ENCODE results near the gene SMIM45.

SMIM45 gene

DNA sequence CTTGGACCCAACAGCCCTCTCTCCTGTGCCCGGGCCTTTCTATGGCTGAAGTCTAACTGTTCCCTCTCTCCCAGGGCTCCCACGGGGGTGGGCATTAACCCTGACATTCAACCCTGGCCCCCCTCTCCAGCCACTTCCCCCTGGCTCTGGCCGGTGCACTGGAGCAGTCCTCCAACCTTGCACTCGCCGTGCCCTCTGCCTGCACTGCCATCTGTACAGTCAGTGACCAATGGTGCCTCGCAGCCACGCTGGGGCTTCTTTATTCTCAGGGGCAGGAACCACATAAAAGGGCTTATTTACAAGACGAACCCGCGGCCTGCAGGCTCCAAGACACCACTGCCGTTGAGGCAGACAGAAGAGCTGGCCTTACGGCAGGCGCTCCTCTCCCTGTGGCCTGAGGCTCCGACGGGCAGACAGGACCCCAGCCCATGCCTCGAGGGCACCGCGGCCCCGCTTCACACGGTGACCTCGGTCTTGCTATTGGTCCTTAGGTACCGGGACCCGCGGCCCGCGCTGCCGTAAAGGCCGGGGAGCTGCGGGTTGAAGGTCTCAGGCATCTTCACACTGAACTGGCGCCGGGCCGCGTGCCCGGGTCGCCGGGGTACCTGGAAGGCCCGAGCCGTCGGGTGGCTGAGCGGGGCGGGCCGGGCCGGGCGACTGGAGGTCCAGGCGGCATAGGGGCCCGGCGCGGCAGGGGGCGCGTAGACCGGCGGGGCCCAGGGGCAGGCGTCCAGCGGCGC, 42.5 kb upstream of the SMIM45 start:
- Histone ChIP-seq H2BK20ac (ENCODE audit: low read length) (no peak overlapping the region), H3K9me3 (ENCODE audit: insufficient read depth in 2 of 2, low read depth in 1 of 2, low read length in 1 of 2) (no peaks in the 10 kb centered on the region; a peak in 1 of 4 replicates), H4K8ac (ENCODE audit: extremely low read depth, insufficient read depth, low read length) (no peak overlapping the region), H4K91ac (replicated peaks; ENCODE audit: insufficient read length, low read length) (no peak overlapping the region), H3K9ac (replicated peaks in 1 of 4; ENCODE audit: extremely low read depth in 1 of 4, low read depth in 3 of 4, low read length in 3 of 4) (no peak overlapping the region), H3K4me1 (replicated peaks in 1 of 4; ENCODE audit: control insufficient read depth in 3 of 4, insufficient read depth in 4 of 4, low read length in 3 of 4) (peaks cover 0 to 28% (median 11%) of the 10 kb centered on the region in 4 experiments; a peak in 6 of 7 replicates), H3K79me2 (ENCODE audit: control insufficient read depth in 1 of 2, insufficient read depth in 2 of 2, low read length in 2 of 2) (no peaks in the 10 kb centered on the region), H3K23ac (ENCODE audit: insufficient read length) (no peak overlapping the region), H3K18ac (ENCODE audit: extremely low read depth, low read length) (peak overlapping the region; percentile 60; the same call in 1 of the 2 replicates), H2BK12ac (ENCODE audit: low read depth, low read length) (no peak overlapping the region), H3K4me3 (ENCODE audit: extremely low read depth in 1 of 4, insufficient read depth in 2 of 4, low read depth in 3 of 4, low read length in 4 of 4) (peak overlapping the region in 1 of 4 experiments; percentile 55; a peak in 3 of 8 replicates), H4K5ac (ENCODE audit: insufficient read length, low read depth, low read length) (no peak overlapping the region), H3K36me3 (ENCODE audit: control insufficient read depth in 2 of 4, insufficient read depth in 4 of 4, low read length in 3 of 4) (peaks cover 0 to 27% (median 7%) of the 10 kb centered on the region in 4 experiments; a peak in 5 of 8 replicates), H3K27me3 (replicated peaks in 1 of 4; ENCODE audit: control insufficient read depth in 3 of 4, extremely low read depth in 1 of 4, insufficient read depth in 3 of 4, low read length in 3 of 4) (peaks cover 51 to 63% (median 58%) of the 10 kb centered on the region in 4 experiments), H3K27ac (ENCODE audit: low read depth, low read length) (no peak overlapping the region), H2AK5ac (ENCODE audit: low read depth, low read length) (no peak overlapping the region), H2AFZ (ENCODE audit: low read length) (no peak overlapping the region), H2BK5ac (ENCODE audit: low read depth, low read length) (no peak overlapping the region), H3K4ac (replicated peaks; ENCODE audit: insufficient read length, low read depth, low read length) (no peak overlapping the region), H3K23me2 (ENCODE audit: low read depth, low read length) (peaks cover 6% of the 10 kb centered on the region; the same call in 1 of the 2 replicates), H2BK120ac (replicated peaks; ENCODE audit: low read depth, low read length) (no peak overlapping the region), H3K79me1 (ENCODE audit: low read depth, low read length) (no peaks in the 10 kb centered on the region), H3K56ac (replicated peaks; ENCODE audit: insufficient read length, low read depth, low read length) (no peak overlapping the region), H2BK15ac (ENCODE audit: low read length) (0 out of 2 replicates have a peak overlapping the region, but pooled peaks have one; percentile 3), H3K14ac (ENCODE audit: insufficient read length) (no peak overlapping the region), H4K20me1 (replicated peaks in 1 of 2; ENCODE audit: control insufficient read depth in 1 of 2, insufficient read depth in 2 of 2, low read length in 2 of 2) (peaks cover 18 to 30% of the 10 kb centered on the region in 2 experiments), H3K4me2 (ENCODE audit: insufficient read depth in 1 of 2, low read depth in 2 of 2, low read length in 2 of 2) (peak overlapping the region; percentile 52 to 62)
- WGBS, 2 experiments (ENCODE audit: extremely low coverage in 1 of 2, insufficient coverage in 1 of 2, insufficient read length in 1 of 2, insufficient replicate concordance in 2 of 2, low coverage in 1 of 2, low lambda C conversion rate in 2 of 2, missing lambda C conversion rate in 1 of 2): 59% methylated on average over 14 of the region's 55 CpGs; no CpG with 5 or more reads in 1 of the 2 experiments
- ChIA-PET POLR2A (ENCODE audit: partially characterized antibody) (interaction anchor here (0.8 to 3.5 kb wide), 8 partner anchors 8 to 65 kb away, joined by 3 to 19 read pairs (median 6); partner anchors contain the start of genes CENPM and TNFRSF13C), CTCF (ENCODE audit: partially characterized antibody) (interaction anchor here (0.6 to 5.2 kb wide), 6 partner anchors 15 to 212 kb away, joined by 3 to 32 read pairs (median 6); partner anchors contain the start of gene TNFRSF13C)
- DNase-seq (ENCODE audit: low read depth in 1 of 2, low spot score in 2 of 2): peak in 1 of 2 experiments; percentile 80
- TF ChIP-seq, protein P1, sequence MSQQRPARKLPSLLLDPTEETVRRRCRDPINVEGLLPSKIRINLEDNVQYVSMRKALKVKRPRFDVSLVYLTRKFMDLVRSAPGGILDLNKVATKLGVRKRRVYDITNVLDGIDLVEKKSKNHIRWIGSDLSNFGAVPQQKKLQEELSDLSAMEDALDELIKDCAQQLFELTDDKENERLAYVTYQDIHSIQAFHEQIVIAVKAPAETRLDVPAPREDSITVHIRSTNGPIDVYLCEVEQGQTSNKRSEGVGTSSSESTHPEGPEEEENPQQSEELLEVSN (IDR thresholded peaks at IDR 0.05): peak; percentile 86
- TF ChIP-seq, protein P2, sequence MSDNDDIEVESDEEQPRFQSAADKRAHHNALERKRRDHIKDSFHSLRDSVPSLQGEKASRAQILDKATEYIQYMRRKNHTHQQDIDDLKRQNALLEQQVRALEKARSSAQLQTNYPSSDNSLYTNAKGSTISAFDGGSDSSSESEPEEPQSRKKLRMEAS (IDR thresholded peaks at IDR 0.05): peak; percentile 71; the same call in 1 of the 2 replicates
- no peak for TF ChIP-seq RXRA (IDR thresholded peaks at IDR 0.05; ENCODE audit: insufficient read depth, low read depth, low read length)
- no peak for FAIRE-seq

All from H1 (cell line).